ENCODE results near the gene TICRR.

GRCh38 chr15:89672221-89673164 is 97.2 kb downstream of the TICRR start:
- TF ChIP-seq BHLHE40 (IDR thresholded peaks at IDR 0.05; ENCODE audit: borderline replicate concordance), result no peak
- TF ChIP-seq FOXK2 (IDR thresholded peaks at IDR 0.05), result no peak
- TF ChIP-seq L3MBTL2 (conservative IDR thresholded peaks at IDR 0.05), result no peak
- TF ChIP-seq ZNF384 (IDR thresholded peaks at IDR 0.05), result no peak
- TF ChIP-seq TARDBP (IDR thresholded peaks at IDR 0.05), result no peak
- TF ChIP-seq SUZ12 (IDR thresholded peaks at IDR 0.05), result no peak
- no peak for TF ChIP-seq FOXM1 (IDR thresholded peaks at IDR 0.05; ENCODE audit: borderline replicate concordance)
- TF ChIP-seq CTBP1 (IDR thresholded peaks at IDR 0.05; ENCODE audit: borderline replicate concordance), result no peak
- TF ChIP-seq SP1 (IDR thresholded peaks at IDR 0.05), result no peak
